ENCODE data around the gene CNNM2.
A peak's percentile ranks its signal among the peaks of the same experiment; 100 is the strongest.
"Not testable (repeated sequence)": the region's sequence is repeated elsewhere in the genome, so short reads cannot be mapped to it uniquely, and the experiment has no call there.

Gene CNNM2

DNA sequence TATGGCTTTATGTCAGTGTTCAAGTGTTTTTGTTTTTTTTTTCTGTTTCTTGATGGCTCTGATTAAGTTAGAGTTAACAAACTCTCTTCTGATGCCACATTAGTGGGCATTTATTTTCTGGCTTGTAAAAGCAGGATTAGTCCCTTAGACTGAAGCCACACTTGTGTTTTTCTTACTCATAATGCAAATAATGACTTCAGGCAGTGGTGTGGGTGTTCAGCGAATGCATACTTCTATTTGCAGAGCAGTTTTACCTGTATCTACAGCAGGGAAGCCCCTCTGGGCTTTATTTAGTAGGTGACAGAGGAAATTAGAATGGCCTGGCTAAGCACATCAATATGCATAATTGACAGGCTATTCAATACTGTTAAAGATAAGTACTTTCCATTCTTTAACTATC is 79.9 kb downstream of the CNNM2 start (continued):
- TF ChIP-seq, protein P1, sequence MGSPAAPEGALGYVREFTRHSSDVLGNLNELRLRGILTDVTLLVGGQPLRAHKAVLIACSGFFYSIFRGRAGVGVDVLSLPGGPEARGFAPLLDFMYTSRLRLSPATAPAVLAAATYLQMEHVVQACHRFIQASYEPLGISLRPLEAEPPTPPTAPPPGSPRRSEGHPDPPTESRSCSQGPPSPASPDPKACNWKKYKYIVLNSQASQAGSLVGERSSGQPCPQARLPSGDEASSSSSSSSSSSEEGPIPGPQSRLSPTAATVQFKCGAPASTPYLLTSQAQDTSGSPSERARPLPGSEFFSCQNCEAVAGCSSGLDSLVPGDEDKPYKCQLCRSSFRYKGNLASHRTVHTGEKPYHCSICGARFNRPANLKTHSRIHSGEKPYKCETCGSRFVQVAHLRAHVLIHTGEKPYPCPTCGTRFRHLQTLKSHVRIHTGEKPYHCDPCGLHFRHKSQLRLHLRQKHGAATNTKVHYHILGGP (tag by site-specific recombination; IDR thresholded peaks at IDR 0.05), result peak; percentile 14; the same call in 1 of the 2 replicates
- TF ChIP-seq ZBTB49 (tag by site-specific recombination; IDR thresholded peaks at IDR 0.05; ENCODE audit: low read depth), result no peak
- TF ChIP-seq ZNF391 (tag by site-specific recombination; IDR thresholded peaks at IDR 0.05; ENCODE audit: borderline replicate concordance, low read depth), result peak; percentile 78; the same call in 1 of the 2 replicates
- peak; percentile 53; the same call in 1 of the 2 replicates for TF ChIP-seq KLF10 (tag by site-specific recombination; IDR thresholded peaks at IDR 0.05)

- Histone ChIP-seq H3K27ac (ENCODE audit: extremely low read depth, low read depth, low read length) (peak overlapping the region; percentile 37), H3K36me3 (ENCODE audit: control insufficient read depth in 2 of 2, insufficient read depth in 1 of 2, low read length in 2 of 2) (no peaks in the 10 kb centered on the region), H3K9me3 (ENCODE audit: control insufficient read depth, insufficient read depth, low read depth, low read length) (no peaks in the 10 kb centered on the region), H3K4me3 (ENCODE audit: low read depth, low read length) (no peak overlapping the region), H3K4me1 (ENCODE audit: control insufficient read depth, insufficient read depth, low read length) (peaks cover 5% of the 10 kb centered on the region; the same call in 1 of the 2 replicates)
- CTCF ChIA-PET, result interaction anchor here (0.7 kb wide), 1 partner anchor 9 kb away, joined by 3 read pairs; no protein-coding TSS in a partner anchor
- TF ChIP-seq ZNF184 (tag by site-specific recombination; IDR thresholded peaks at IDR 0.05) (0 out of 2 replicates have a peak, but pooled peaks have one; percentile 4), IKZF3 (tag by site-specific recombination; IDR thresholded peaks at IDR 0.05) (0 out of 2 replicates have a peak, but pooled peaks have one; percentile 23), ZNF350 (tag by site-specific recombination; IDR thresholded peaks at IDR 0.05) (no peak), GLIS1 (tag by site-specific recombination; IDR thresholded peaks at IDR 0.05) (peak; percentile 66), ZBTB8A (tag by site-specific recombination; IDR thresholded peaks at IDR 0.05) (0 out of 2 replicates have a peak, but pooled peaks have one; percentile 8), ZBTB48 (tag by site-specific recombination; IDR thresholded peaks at IDR 0.05) (no peak), ZNF510 (tag by site-specific recombination; IDR thresholded peaks at IDR 0.05; ENCODE audit: insufficient replicate concordance) (peak; percentile 97)
- POLR2A ChIA-PET, result no interaction called here
These were observed 80.4 kb downstream of the CNNM2 start for GRCh38 chr10:102998399-102998907.

- H3K36me3 ChIP-seq (ENCODE audit: control insufficient read depth in 2 of 2, insufficient read depth in 1 of 2, low read length in 2 of 2); H3K4me3 ChIP-seq (ENCODE audit: low read depth, low read length); POLR2A ChIA-PET; H3K4me1 ChIP-seq (ENCODE audit: control insufficient read depth, insufficient read depth, low read length); H3K27ac ChIP-seq (ENCODE audit: extremely low read depth, low read depth, low read length); H3K9me3 ChIP-seq (ENCODE audit: control insufficient read depth, insufficient read depth, low read depth, low read length): not testable (repeated sequence)
- CTCF ChIA-PET, result interaction anchor here (0.6 kb wide), 1 partner anchor 191 kb away, joined by 4 read pairs; no protein-coding TSS in a partner anchor
- TF ChIP-seq ZNF214 (tag by site-specific recombination; IDR thresholded peaks at IDR 0.05; ENCODE audit: borderline replicate concordance) (peak; percentile 51; the same call in 1 of the 2 replicates), ZBTB8A (tag by site-specific recombination; IDR thresholded peaks at IDR 0.05) (peak; percentile 75), ZFP3 (tag by site-specific recombination; IDR thresholded peaks at IDR 0.05; ENCODE audit: low read depth) (0 out of 2 replicates have a peak, but pooled peaks have one; percentile 13), AEBP2 (tag by site-specific recombination; IDR thresholded peaks at IDR 0.05; ENCODE audit: borderline replicate concordance) (peak; percentile 84), ZXDB (tag by site-specific recombination; IDR thresholded peaks at IDR 0.05) (peak; percentile 63; the same call in 1 of the 2 replicates), ZNF433 (tag by site-specific recombination; IDR thresholded peaks at IDR 0.05; ENCODE audit: low read depth) (peak; percentile 72; the same call in 1 of the 2 replicates), ZNF529 (tag by site-specific recombination; IDR thresholded peaks at IDR 0.05; ENCODE audit: insufficient replicate concordance) (peak; percentile 64), RBAK (tag by site-specific recombination; IDR thresholded peaks at IDR 0.05) (0 out of 2 replicates have a peak, but pooled peaks have one; percentile 57), ZNF202 (tag by site-specific recombination; IDR thresholded peaks at IDR 0.05; ENCODE audit: borderline replicate concordance) (peak; percentile 90; the same call in 1 of the 2 replicates), GFI1B (tag by site-specific recombination; IDR thresholded peaks at IDR 0.05) (peak; percentile 68; the same call in 1 of the 2 replicates), ZNF629 (tag by site-specific recombination; IDR thresholded peaks at IDR 0.05) (peak; percentile 58; the same call in 1 of the 2 replicates), OVOL3 (tag by site-specific recombination; IDR thresholded peaks at IDR 0.05) (0 out of 2 replicates have a peak, but pooled peaks have one; percentile 40), ZNF426 (tag by site-specific recombination; IDR thresholded peaks at IDR 0.05) (peak; percentile 93), ZNF664 (tag by site-specific recombination; IDR thresholded peaks at IDR 0.05) (peak; percentile 64; the same call in 1 of the 2 replicates)
- TF ChIP-seq, protein P2, sequence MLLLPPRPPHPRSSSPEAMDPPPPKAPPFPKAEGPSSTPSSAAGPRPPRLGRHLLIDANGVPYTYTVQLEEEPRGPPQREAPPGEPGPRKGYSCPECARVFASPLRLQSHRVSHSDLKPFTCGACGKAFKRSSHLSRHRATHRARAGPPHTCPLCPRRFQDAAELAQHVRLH (tag by site-specific recombination; IDR thresholded peaks at IDR 0.05), result 0 out of 2 replicates have a peak, but pooled peaks have one; percentile 45
These were observed 82.0 kb downstream of the CNNM2 start for GRCh38 chr10:103000050-103000449.

Data from HEK293 (cell line).